HEK293T (cell line): Measurements from ENCODE around the gene IRF7.

ENCODE experiments used
- ARNT ChIP-seq: fragments of 450-650 bp; IDR thresholded peaks from 2 replicates; pipeline ENCODE4 v1.6.1; 2017; ENCODE audit warnings: mild to moderate bottlenecking
- BHLHE40 ChIP-seq: fragments of 450-650 bp; IDR thresholded peaks from 2 replicates; pipeline ENCODE4 v1.6.1; 2016; ENCODE audit warnings: mild to moderate bottlenecking, moderate library complexity, borderline replicate concordance
- CTBP1 ChIP-seq: fragments of 450-650 bp; IDR thresholded peaks from 2 replicates; pipeline ENCODE4 v1.6.1; 2016; ENCODE audit warnings: borderline replicate concordance
- FOXA1 ChIP-seq: fragments of 450-650 bp; IDR thresholded peaks from 2 replicates; pipeline ENCODE4 v1.6.1; 2016; ENCODE audit warnings: mild to moderate bottlenecking
- FOXK2 ChIP-seq: fragments of 450-650 bp; IDR thresholded peaks from 2 replicates; pipeline ENCODE4 v1.6.1; 2016; ENCODE audit warnings: mild to moderate bottlenecking
- NFRKB ChIP-seq: fragments of 450-650 bp; IDR thresholded peaks from 2 replicates; pipeline ENCODE4 v1.6.1; 2016; ENCODE audit warnings: mild to moderate bottlenecking, moderate library complexity
- PKNOX1 ChIP-seq: fragments of 450-650 bp; IDR thresholded peaks from 2 replicates; pipeline ENCODE4 v1.6.1; 2016

GRCh38 chr11:593347-593746 lies 22.4 kb downstream of the IRF7 start:
- TF ChIP-seq CTBP1: no peak
- no peak for TF ChIP-seq NFRKB
- no peak for TF ChIP-seq ARNT
- no peak for TF ChIP-seq PKNOX1
- TF ChIP-seq FOXK2: no peak
- TF ChIP-seq FOXA1: no peak
- no peak for TF ChIP-seq BHLHE40
